Activated T-helper 2 cell treated with anti-CD3 and anti-CD28 coated beads, Interferon-gamma antibody, Interleukin-2, Interleukin-4, amounts not matched to agents 10 μg/mL and 5 μg/mL and 100 μg/mL, durations not matched to agents 14 hours and 24 hours and 36 hours (primary cell): ENCODE data around the gene HLA-F. TPM values are rescaled to one million over a fixed set of nuclear protein-coding genes. Genes with fewer than 3 reads are reported as not detected.

ENCODE experiments used
- DNase-seq: peaks from one replicate; pipeline ENCODE4 v3.0.0; 2021; ENCODE audit warnings: low spot score
- H3K27ac Mint-ChIP-seq: one replicate; pipeline ENCODE4 v1.8.0; 2021; ENCODE audit warnings: mixed read lengths
- H3K27me3 Mint-ChIP-seq: one replicate; pipeline ENCODE4 v1.8.0; 2021; ENCODE audit warnings: low read depth, mixed read lengths
- H3K36me3 Mint-ChIP-seq: one replicate; pipeline ENCODE4 v1.8.0; 2021; ENCODE audit warnings: low read depth, mixed read lengths
- H3K4me1 Mint-ChIP-seq: one replicate; pipeline ENCODE4 v1.8.0; 2021; ENCODE audit warnings: low read depth, mixed read lengths
- H3K4me3 Mint-ChIP-seq: one replicate; pipeline ENCODE4 v1.8.0; 2021; ENCODE audit warnings: low read depth, mild to moderate bottlenecking, moderate library complexity, mixed read lengths
- H3K9me3 Mint-ChIP-seq: one replicate; pipeline ENCODE4 v1.8.0; 2021; ENCODE audit warnings: mixed read lengths
- intact Hi-C: fragments of 100-400 bp; cut with micrococcal nuclease; formaldehyde crosslinking; loops from one replicate; pipeline ENCODE4 v1.15.1; 2023
- total RNA-seq: library from RNA; stranded (reverse); gene quantifications from 2 replicates; pipeline ENCODE4 v1.2.3, GENCODE V29; 2022

The HLA-F gene
- total RNA-seq, 1 donor from 2014 or later = 278 TPM

GRCh38 chr6:29762781-29763214 lies 39.6 kb downstream of the HLA-F start:
- Mint-ChIP-seq H3K27me3 (peaks cover 7% of the 10 kb centered on the region), H3K27ac (no peak overlapping the region), H3K4me1 (peaks cover 11% of the 10 kb centered on the region), H3K36me3 (no peaks in the 10 kb centered on the region), H3K9me3 (no peaks in the 10 kb centered on the region), H3K4me3 (no peak overlapping the region)
- DNase-seq = no peak
- intact Hi-C loops = no loop called here

GRCh38 chr6:29763491-29764289 lies 40.5 kb downstream of the HLA-F start:
- Mint-ChIP-seq H3K27ac (no peak overlapping the region), H3K4me1 (peaks cover 11% of the 10 kb centered on the region), H3K9me3 (no peaks in the 10 kb centered on the region), H3K27me3 (peaks cover 7% of the 10 kb centered on the region), H3K4me3 (no peak overlapping the region), H3K36me3 (no peaks in the 10 kb centered on the region)
- no peak for DNase-seq
- intact Hi-C loops = no loop called here

GRCh38 chr6:29764422-29765196 lies 41.4 kb downstream of the HLA-F start:
- Mint-ChIP-seq H3K36me3 (no peaks in the 10 kb centered on the region), H3K4me1 (peaks cover 11% of the 10 kb centered on the region), H3K27me3 (peaks cover 7% of the 10 kb centered on the region), H3K4me3 (no peak overlapping the region), H3K9me3 (no peaks in the 10 kb centered on the region), H3K27ac (peak overlapping the region; percentile 46)
- no peak for DNase-seq
- intact Hi-C loops = no loop called here

GRCh38 chr6:29769336-29769735 lies 46.1 kb downstream of the HLA-F start:
- Mint-ChIP-seq H3K9me3 (no peaks in the 10 kb centered on the region), H3K36me3 (no peaks in the 10 kb centered on the region), H3K27ac (no peak overlapping the region), H3K4me1 (peaks cover 2% of the 10 kb centered on the region), H3K27me3 (peaks cover 17% of the 10 kb centered on the region), H3K4me3 (no peak overlapping the region)
- DNase-seq = no peak
- intact Hi-C loops = no loop called here

- Mint-ChIP-seq H3K27me3 (peaks cover 22% of the 10 kb centered on the region), H3K4me3 (no peak overlapping the region), H3K36me3 (no peaks in the 10 kb centered on the region), H3K27ac (no peak overlapping the region), H3K4me1 (no peaks in the 10 kb centered on the region), H3K9me3 (no peaks in the 10 kb centered on the region)
- DNase-seq = no peak
- intact Hi-C loops = no loop called here
Observed at GRCh38 chr6:29770306-29770705, 47.1 kb downstream of the HLA-F start.

GRCh38 chr6:29776684-29777083 lies 53.5 kb downstream of the HLA-F start:
- Mint-ChIP-seq H3K27ac (no peak overlapping the region), H3K9me3 (no peaks in the 10 kb centered on the region), H3K36me3 (no peaks in the 10 kb centered on the region), H3K4me3 (no peak overlapping the region), H3K4me1 (no peaks in the 10 kb centered on the region), H3K27me3 (peaks cover 43% of the 10 kb centered on the region)
- intact Hi-C loops = no loop called here
- no peak for DNase-seq

Other genes starting within 250 kb of the HLA-F start
- not detected in 2 replicates for gene MAS1L, start 235.5 kb upstream of the HLA-F start, total RNA-seq
- gene UBD, start 163.7 kb upstream of the HLA-F start, total RNA-seq = 0.34 TPM in 2 replicates
- gene OR2H2, start 138.3 kb upstream of the HLA-F start, total RNA-seq = not detected in 2 replicates
- 17.0 and 21.1 TPM in 2 replicates for gene GABBR1, start 90.3 kb upstream of the HLA-F start, total RNA-seq
- not detected in 2 replicates for gene MOG, start 66.3 kb upstream of the HLA-F start, total RNA-seq
- 2.6 and 3.0 TPM in 2 replicates for gene ZFP57, start 42.3 kb upstream of the HLA-F start, total RNA-seq
- 1.1 and 1.2 TPM in 2 replicates for gene HLA-G, start 104.4 kb downstream of the HLA-F start, total RNA-seq
- 1,569 and 1,592 TPM in 2 replicates for gene HLA-A, start 219.1 kb downstream of the HLA-F start, total RNA-seq